A673 (cell line): ENCODE measurements around the gene SH3RF3. TPM values are rescaled to one million over a fixed set of nuclear protein-coding genes. Genes with fewer than 3 reads are reported as not detected.

Source experiments
- BruUV-seq: library from RNA; stranded (reverse); fragments of 400-500 nt; replicated peaks from 2 replicates; lab custom pipeline; 2021; lab: Mats Ljungman, UMichigan
- CTCF ChIA-PET: fragments of 300-600 bp; sonication (Branson Sonifier 250); formaldehyde crosslinking; loops from one replicate; lab custom pipeline; 2022; ENCODE audit warnings: antibody characterized with exemption; lab: Charles Lee
- POLR2A ChIA-PET: fragments of 300-600 bp; sonication (Branson Sonifier 250); formaldehyde crosslinking; loops from one replicate; lab custom pipeline; 2022; ENCODE audit warnings: antibody characterized with exemption; ENCODE audit not compliant: low non-redundant PET; lab: Charles Lee
- DNase-seq: peaks from one replicate; pipeline ENCODE4 v3.0.0-alpha.2; 2015; ENCODE audit warnings: low spot score
- H3K27ac ChIP-seq: fragments of 200-600 bp; sonication (generic); 2 replicates; pipeline ENCODE4 v1.5.1; 2016; ENCODE audit warnings: mixed run types, low read depth, mild to moderate bottlenecking, mixed read lengths, antibody characterized with exemption, low read length; ENCODE audit not compliant: poor library complexity, severe bottlenecking
- H3K27me3 ChIP-seq: fragments of 200-600 bp; sonication (generic); replicated peaks from 2 replicates; pipeline ENCODE4 v1.6.1; 2017; ENCODE audit warnings: mixed run types, low read depth, mild to moderate bottlenecking, mixed read lengths, antibody characterized with exemption, low read length; ENCODE audit not compliant: insufficient read depth, poor library complexity
- H3K36me3 ChIP-seq: fragments of 200-600 bp; sonication (generic); 2 replicates; pipeline ENCODE4 v1.6.1; 2016; ENCODE audit warnings: mixed run types, mild to moderate bottlenecking, mixed read lengths, antibody characterized with exemption, low read length; ENCODE audit not compliant: insufficient read depth, poor library complexity, severe bottlenecking
- H3K4me1 ChIP-seq: fragments of 200-600 bp; sonication (generic); 2 replicates; pipeline ENCODE4 v1.6.1; 2017; ENCODE audit warnings: mixed run types, mild to moderate bottlenecking, mixed read lengths, antibody characterized with exemption, low read length; ENCODE audit not compliant: insufficient read depth, poor library complexity, severe bottlenecking
- H3K4me3 ChIP-seq: fragments of 200-600 bp; sonication (generic); 2 replicates; pipeline ENCODE4 v1.5.1; 2016; ENCODE audit warnings: low read depth, mixed run types, mild to moderate bottlenecking, mixed read lengths, low read length; ENCODE audit not compliant: poor library complexity, severe bottlenecking
- H3K9me3 ChIP-seq: fragments of 200-600 bp; sonication (generic); 2 replicates; pipeline ENCODE4 v1.6.1; 2016; ENCODE audit warnings: mixed run types, low read depth, mild to moderate bottlenecking, mixed read lengths, antibody characterized with exemption, low read length; ENCODE audit not compliant: poor library complexity, severe bottlenecking
- CTCF ChIP-seq: fragments of 300-800, 200-600 bp; sonication (generic); conservative IDR thresholded peaks from 2 replicates; pipeline ENCODE4 v1.5.1; 2017; ENCODE audit warnings: low read depth, mild to moderate bottlenecking, antibody characterized with exemption, low read length, moderate library complexity, mixed read lengths
- EZH2 ChIP-seq: fragments of 200-600 bp; sonication (generic); IDR thresholded peaks from 2 replicates; pipeline ENCODE4 v1.6.1; 2017; ENCODE audit warnings: borderline replicate concordance, low read depth, mild to moderate bottlenecking, mixed read lengths, antibody characterized with exemption, low read length; ENCODE audit not compliant: poor library complexity, severe bottlenecking
- intact Hi-C: fragments of 100-400 bp; cut with micrococcal nuclease; formaldehyde crosslinking; loops from one replicate; pipeline ENCODE4 v1.10.0; 2022; ENCODE audit not compliant: unreplicated experiment
- total RNA-seq: library from RNA; stranded (reverse); gene quantifications from 2 replicates; pipeline ENCODE4 v1.2.3, GENCODE V29; 2021

Gene SH3RF3
- total RNA-seq, 1 experiment from 2014 or later = 0.15 TPM

GRCh38 chr2:109355192-109355843 is 226.3 kb downstream of the SH3RF3 start:
- DNase-seq = no peak
- POLR2A ChIA-PET = no interaction called here
- no peaks in the 10 kb centered on the region for H3K9me3 ChIP-seq
- H3K36me3 ChIP-seq = no peaks in the 10 kb centered on the region
- no peak overlapping the region for H3K27ac ChIP-seq
- H3K27me3 ChIP-seq = no peaks in the 10 kb centered on the region
- no peak overlapping the region for H3K4me3 ChIP-seq
- intact Hi-C loops = no loop called here
- no peaks in the 10 kb centered on the region for H3K4me1 ChIP-seq
- CTCF ChIA-PET = no interaction called here
- no TSS peak for BruUV-seq
- TF ChIP-seq CTCF = no peak
- no peak for TF ChIP-seq EZH2

GRCh38 chr2:109356324-109357035 is 227.5 kb downstream of the SH3RF3 start:
- Histone ChIP-seq H3K4me3 (no peak overlapping the region), H3K9me3 (no peaks in the 10 kb centered on the region), H3K36me3 (no peaks in the 10 kb centered on the region), H3K27ac (no peak overlapping the region), H3K4me1 (no peaks in the 10 kb centered on the region), H3K27me3 (no peaks in the 10 kb centered on the region)
- POLR2A ChIA-PET = no interaction called here
- intact Hi-C loops = no loop called here
- CTCF ChIA-PET = no interaction called here
- DNase-seq = no peak
- no TSS peak for BruUV-seq
- TF ChIP-seq EZH2 (no peak), CTCF (no peak)

- no peaks in the 10 kb centered on the region for H3K9me3 ChIP-seq
- H3K27me3 ChIP-seq = peaks cover 8% of the 10 kb centered on the region
- POLR2A ChIA-PET = no interaction called here
- no TSS peak for BruUV-seq
- H3K4me1 ChIP-seq = no peaks in the 10 kb centered on the region
- no peak for TF ChIP-seq EZH2
- TF ChIP-seq CTCF = no peak
- H3K27ac ChIP-seq = no peak overlapping the region
- no peak for DNase-seq
- no peaks in the 10 kb centered on the region for H3K36me3 ChIP-seq
- intact Hi-C loops = no loop called here
- CTCF ChIA-PET = no interaction called here
- no peak overlapping the region for H3K4me3 ChIP-seq
Observed at GRCh38 chr2:109364217-109364616, 235.2 kb downstream of the SH3RF3 start.
